Colonic mucosa (tissue), 4 donors: ENCODE measurements around the gene SYTL3. TPM values are rescaled to one million over a fixed set of nuclear protein-coding genes. Genes with fewer than 3 reads are reported as not detected.

Source experiments
- DNase-seq: peaks from one replicate; pipeline ENCODE4 v3.0.0-alpha.2; 2020
- H3K27ac ChIP-seq: fragments of 200-600 bp; one replicate; pipeline ENCODE4 v1.8.0; 2021
- H3K27me3 ChIP-seq: fragments of 200-600 bp; one replicate; pipeline ENCODE4 v1.8.0; 2021
- H3K36me3 ChIP-seq: fragments of 200-600 bp; one replicate; pipeline ENCODE4 v1.8.0; 2021
- H3K4me1 ChIP-seq: fragments of 200-600 bp; one replicate; pipeline ENCODE4 v1.8.0; 2021; ENCODE audit warnings: mild to moderate bottlenecking
- H3K4me3 ChIP-seq: fragments of 200-600 bp; one replicate; pipeline ENCODE4 v1.8.0; 2021
- H3K9ac ChIP-seq, 2 donors: one replicate each; pipeline ENCODE4 v1.7.0; 2013; ENCODE audit warnings: control low read depth in 2 of 2, low read depth in 2 of 2, low read length in 2 of 2
- H3K9me3 ChIP-seq: fragments of 200-600 bp; one replicate; pipeline ENCODE4 v1.8.0; 2021
- intact Hi-C: fragments of 100-400 bp; cut with DNase I; formaldehyde crosslinking; loops from one replicate; pipeline ENCODE4 v1.14.1; 2022
- total RNA-seq, 2 donors: library from RNA; stranded (reverse); fragmentation: NEBNext Ultra II Directional in 1 of 2; extraction: Animal tissue kit (Norgen Biotek cat#: 25700) in 1 of 2; gene quantifications; one replicate each; pipeline ENCODE4 v1.2.1, GENCODE V29; 2021
- TF ChIP-seq, protein P1 (sequence below): fragments of 200-600 bp; IDR thresholded peaks from one replicate; pipeline ENCODE4 v1.8.0; 2022; ENCODE audit warnings: antibody characterized with exemption, mild to moderate bottlenecking
- donor health status: healthy.
- donor health status: DM: no; HTN: no; CAD: no.
- donor health status: DM: no; HTN: no; CAD: no.

Gene SYTL3
- total RNA-seq, 2 donors from 2014 or later = 1.1 to 3.1 TPM

DNA sequence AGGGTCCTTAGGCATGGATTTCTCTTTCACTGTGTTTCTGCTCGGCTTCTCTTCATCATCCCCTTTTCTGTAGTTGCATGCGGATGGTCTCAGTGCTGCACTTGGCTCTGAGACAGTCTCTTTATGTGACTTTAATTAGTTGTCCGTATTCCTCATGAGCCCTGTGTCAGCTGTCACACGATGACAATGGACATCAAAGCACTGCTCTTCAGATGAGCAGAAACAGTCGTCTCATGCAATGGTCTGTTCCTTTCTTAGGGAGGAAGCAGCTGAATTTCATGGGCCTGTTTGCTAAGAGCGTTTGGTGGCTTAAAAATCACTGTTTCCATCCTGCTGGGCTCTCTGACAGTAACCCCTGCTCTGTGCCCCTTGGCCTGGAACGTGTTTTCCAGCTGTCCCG is 64.9 kb downstream of the SYTL3 start:
- no peaks in the 10 kb centered on the region for H3K9me3 ChIP-seq
- DNase-seq = no peak
- H3K9ac ChIP-seq = no peak overlapping the region
- no peak overlapping the region for H3K4me3 ChIP-seq
- H3K36me3 ChIP-seq = no peaks in the 10 kb centered on the region
- H3K27ac ChIP-seq = no peak overlapping the region
- no peaks in the 10 kb centered on the region for H3K27me3 ChIP-seq
- intact Hi-C loops = no loop called here
- no peaks in the 10 kb centered on the region for H3K4me1 ChIP-seq
- TF ChIP-seq, protein P1, sequence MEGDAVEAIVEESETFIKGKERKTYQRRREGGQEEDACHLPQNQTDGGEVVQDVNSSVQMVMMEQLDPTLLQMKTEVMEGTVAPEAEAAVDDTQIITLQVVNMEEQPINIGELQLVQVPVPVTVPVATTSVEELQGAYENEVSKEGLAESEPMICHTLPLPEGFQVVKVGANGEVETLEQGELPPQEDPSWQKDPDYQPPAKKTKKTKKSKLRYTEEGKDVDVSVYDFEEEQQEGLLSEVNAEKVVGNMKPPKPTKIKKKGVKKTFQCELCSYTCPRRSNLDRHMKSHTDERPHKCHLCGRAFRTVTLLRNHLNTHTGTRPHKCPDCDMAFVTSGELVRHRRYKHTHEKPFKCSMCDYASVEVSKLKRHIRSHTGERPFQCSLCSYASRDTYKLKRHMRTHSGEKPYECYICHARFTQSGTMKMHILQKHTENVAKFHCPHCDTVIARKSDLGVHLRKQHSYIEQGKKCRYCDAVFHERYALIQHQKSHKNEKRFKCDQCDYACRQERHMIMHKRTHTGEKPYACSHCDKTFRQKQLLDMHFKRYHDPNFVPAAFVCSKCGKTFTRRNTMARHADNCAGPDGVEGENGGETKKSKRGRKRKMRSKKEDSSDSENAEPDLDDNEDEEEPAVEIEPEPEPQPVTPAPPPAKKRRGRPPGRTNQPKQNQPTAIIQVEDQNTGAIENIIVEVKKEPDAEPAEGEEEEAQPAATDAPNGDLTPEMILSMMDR = no peak

- Histone ChIP-seq H3K9ac (peak overlapping the region in 1 of 2 donors; percentile 52), H3K4me1 (no peaks in the 10 kb centered on the region), H3K4me3 (no peak overlapping the region), H3K27me3 (no peaks in the 10 kb centered on the region), H3K9me3 (no peaks in the 10 kb centered on the region), H3K36me3 (no peaks in the 10 kb centered on the region), H3K27ac (peak overlapping the region; percentile 54)
- peak; percentile 80 for DNase-seq
- intact Hi-C loops = no loop called here
- TF ChIP-seq, protein P1 = no peak
These were observed 65.8 kb downstream of the SYTL3 start for GRCh38 chr6:158715330-158716311.

- H3K9ac ChIP-seq = no peak overlapping the region
- H3K4me1 ChIP-seq = no peaks in the 10 kb centered on the region
- no peaks in the 10 kb centered on the region for H3K9me3 ChIP-seq
- intact Hi-C loops = no loop called here
- H3K27me3 ChIP-seq = no peaks in the 10 kb centered on the region
- H3K4me3 ChIP-seq = no peak overlapping the region
- TF ChIP-seq, protein P1 = no peak
- H3K27ac ChIP-seq = peak overlapping the region; percentile 6
- no peak for DNase-seq
- H3K36me3 ChIP-seq = no peaks in the 10 kb centered on the region
These were observed 67.8 kb downstream of the SYTL3 start for GRCh38 chr6:158717341-158718330.

DNA sequence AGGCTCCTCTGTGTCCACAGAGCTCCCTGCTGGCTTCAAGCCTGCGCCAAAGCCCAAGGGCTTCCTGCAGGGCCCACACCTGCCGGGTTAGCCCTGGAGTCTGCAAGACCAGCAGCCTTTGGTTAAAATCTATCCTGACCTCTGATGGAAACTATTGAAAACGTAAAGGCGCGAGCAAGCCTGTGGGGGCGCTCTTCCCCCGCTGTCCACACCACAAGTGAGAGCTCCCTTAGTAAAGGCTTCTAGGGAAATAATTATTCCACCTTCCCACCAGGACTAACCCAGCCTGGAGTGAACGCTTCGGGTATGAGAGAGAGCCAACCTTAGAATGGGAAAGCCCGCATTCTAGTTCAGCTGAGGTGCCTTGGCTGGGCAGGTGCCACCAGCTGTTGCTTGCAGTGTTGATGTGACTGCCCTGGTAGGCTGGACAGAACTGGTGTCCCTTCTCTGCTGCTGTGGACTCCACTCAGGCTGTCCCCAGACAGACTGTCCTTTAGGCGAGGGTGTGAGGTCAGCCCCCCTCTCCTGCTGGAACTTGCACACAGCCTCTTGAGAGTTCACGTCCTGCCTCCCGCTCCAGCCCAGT is 68.7 kb downstream of the SYTL3 start:
- TF ChIP-seq, protein P1 = peak; percentile 64
- Histone ChIP-seq H3K27ac (no peak overlapping the region), H3K9ac (no peak overlapping the region), H3K36me3 (no peaks in the 10 kb centered on the region), H3K9me3 (no peaks in the 10 kb centered on the region), H3K4me3 (no peak overlapping the region), H3K27me3 (no peaks in the 10 kb centered on the region), H3K4me1 (no peaks in the 10 kb centered on the region)
- intact Hi-C loops = no loop called here
- DNase-seq = no peak

GRCh38 chr6:158722176-158722729 is 72.4 kb downstream of the SYTL3 start:
- DNase-seq = no peak
- Histone ChIP-seq H3K36me3 (no peaks in the 10 kb centered on the region), H3K9ac (no peak overlapping the region), H3K27ac (no peak overlapping the region), H3K4me3 (no peak overlapping the region), H3K9me3 (no peaks in the 10 kb centered on the region), H3K27me3 (no peaks in the 10 kb centered on the region), H3K4me1 (no peaks in the 10 kb centered on the region)
- intact Hi-C loops = no loop called here
- TF ChIP-seq, protein P1 = no peak
